Dendritic cell treated with granulocyte-macrophage colony-stimulating factor and Interleukin-4, amounts not matched to agents 40 ng/mL and 50 ng/mL, for 4 days (primary cell): ENCODE measurements around the gene SAYSD1.

Experiments used
- H3K27ac Mint-ChIP-seq: one replicate; pipeline ENCODE4 v1.8.0; 2022; ENCODE audit warnings: mild to moderate bottlenecking, mixed read lengths
- H3K27me3 Mint-ChIP-seq: one replicate; pipeline ENCODE4 v1.8.0; 2022; ENCODE audit warnings: mild to moderate bottlenecking, mixed read lengths
- H3K36me3 Mint-ChIP-seq: one replicate; pipeline ENCODE4 v1.8.0; 2022; ENCODE audit warnings: low read depth, mixed read lengths
- H3K4me1 Mint-ChIP-seq: one replicate; pipeline ENCODE4 v1.8.0; 2022; ENCODE audit warnings: low read depth, mixed read lengths
- H3K4me3 Mint-ChIP-seq: one replicate; pipeline ENCODE4 v1.8.0; 2022; ENCODE audit warnings: mild to moderate bottlenecking, moderate library complexity, mixed read lengths
- H3K9me3 Mint-ChIP-seq: one replicate; pipeline ENCODE4 v1.8.0; 2022; ENCODE audit warnings: mixed read lengths
- intact Hi-C: fragments of 100-400 bp; cut with micrococcal nuclease; formaldehyde crosslinking; loops from one replicate; pipeline ENCODE4 v1.15.0; 2022

Gene SAYSD1

GRCh38 chr6:39062014-39062740 lies 52.8 kb downstream of the SAYSD1 start:
- Mint-ChIP-seq H3K9me3 (no peaks in the 10 kb centered on the region), H3K27ac (no peak overlapping the region), H3K4me3 (no peak overlapping the region), H3K4me1 (no peaks in the 10 kb centered on the region), H3K27me3 (peaks cover 15% of the 10 kb centered on the region), H3K36me3 (no peaks in the 10 kb centered on the region)
- intact Hi-C loops: no loop called here

DNA sequence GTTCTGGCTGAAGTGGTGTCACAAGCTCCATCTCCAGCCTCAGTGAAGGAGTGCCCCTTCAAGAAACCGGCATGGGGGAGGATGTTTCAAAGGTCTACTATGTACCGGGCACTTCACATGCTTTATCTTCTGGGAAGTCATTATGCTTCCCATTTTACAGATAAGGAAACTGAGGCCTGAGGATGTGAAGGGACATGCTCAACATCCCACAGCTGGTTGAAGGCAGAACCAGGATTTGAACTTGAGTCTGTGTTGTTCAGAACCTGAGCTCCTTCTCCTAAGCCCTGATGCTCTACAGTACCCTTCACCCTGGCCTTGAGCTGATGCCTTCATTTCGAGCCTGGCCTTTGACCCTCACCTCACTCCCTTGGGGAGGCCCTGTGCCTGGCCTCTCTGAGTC lies 53.4 kb downstream of the SAYSD1 start:
- intact Hi-C loops: no loop called here
- no peaks in the 10 kb centered on the region for H3K36me3 Mint-ChIP-seq
- H3K4me1 Mint-ChIP-seq: no peaks in the 10 kb centered on the region
- no peak overlapping the region for H3K27ac Mint-ChIP-seq
- peaks cover 16% of the 10 kb centered on the region for H3K27me3 Mint-ChIP-seq
- no peaks in the 10 kb centered on the region for H3K9me3 Mint-ChIP-seq
- H3K4me3 Mint-ChIP-seq: no peak overlapping the region

- Mint-ChIP-seq H3K4me1 (no peaks in the 10 kb centered on the region), H3K27ac (no peak overlapping the region), H3K9me3 (no peaks in the 10 kb centered on the region), H3K36me3 (no peaks in the 10 kb centered on the region), H3K4me3 (no peak overlapping the region), H3K27me3 (peaks cover 17% of the 10 kb centered on the region)
- intact Hi-C loops: no loop called here
Measured at GRCh38 chr6:39061182-39061581, 53.8 kb downstream of the SAYSD1 start.

DNA sequence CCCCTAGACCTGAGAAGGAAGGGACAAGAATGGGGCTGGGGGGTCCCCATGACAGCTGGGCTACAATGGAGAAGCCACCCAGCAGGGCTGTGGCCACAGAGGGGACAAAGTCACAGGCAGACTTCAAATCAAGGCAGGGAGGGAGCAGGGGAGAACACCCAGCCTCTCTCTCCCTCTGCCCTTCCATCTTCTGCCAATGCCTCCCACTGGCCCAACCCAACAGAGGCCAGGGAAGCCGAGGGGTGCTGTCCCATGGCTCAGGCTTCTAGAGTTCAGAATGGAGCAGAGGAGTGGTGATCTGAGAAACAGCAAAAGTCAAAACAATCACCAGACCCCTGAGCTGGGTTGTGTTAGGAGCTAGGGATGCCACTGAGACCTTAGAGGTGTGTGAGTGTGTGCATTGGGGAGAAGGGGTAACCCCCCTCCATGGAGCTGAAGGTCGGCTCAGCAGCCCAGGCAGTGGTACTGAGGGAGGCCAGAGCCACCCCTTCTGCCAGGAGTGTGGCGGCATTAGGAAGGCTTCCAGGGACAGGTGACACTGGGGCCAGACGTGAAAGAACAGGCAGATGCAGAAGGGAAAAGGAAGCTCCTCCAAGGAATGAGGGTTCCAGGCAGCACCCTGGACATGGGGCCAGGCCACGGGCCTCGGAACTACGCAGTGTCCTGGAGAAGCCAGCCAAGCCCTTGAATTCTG lies 54.4 kb downstream of the SAYSD1 start:
- Mint-ChIP-seq H3K27ac (no peak overlapping the region), H3K27me3 (peaks cover 17% of the 10 kb centered on the region), H3K9me3 (no peaks in the 10 kb centered on the region), H3K4me1 (no peaks in the 10 kb centered on the region), H3K36me3 (no peaks in the 10 kb centered on the region), H3K4me3 (no peak overlapping the region)
- intact Hi-C loops: no loop called here

DNA sequence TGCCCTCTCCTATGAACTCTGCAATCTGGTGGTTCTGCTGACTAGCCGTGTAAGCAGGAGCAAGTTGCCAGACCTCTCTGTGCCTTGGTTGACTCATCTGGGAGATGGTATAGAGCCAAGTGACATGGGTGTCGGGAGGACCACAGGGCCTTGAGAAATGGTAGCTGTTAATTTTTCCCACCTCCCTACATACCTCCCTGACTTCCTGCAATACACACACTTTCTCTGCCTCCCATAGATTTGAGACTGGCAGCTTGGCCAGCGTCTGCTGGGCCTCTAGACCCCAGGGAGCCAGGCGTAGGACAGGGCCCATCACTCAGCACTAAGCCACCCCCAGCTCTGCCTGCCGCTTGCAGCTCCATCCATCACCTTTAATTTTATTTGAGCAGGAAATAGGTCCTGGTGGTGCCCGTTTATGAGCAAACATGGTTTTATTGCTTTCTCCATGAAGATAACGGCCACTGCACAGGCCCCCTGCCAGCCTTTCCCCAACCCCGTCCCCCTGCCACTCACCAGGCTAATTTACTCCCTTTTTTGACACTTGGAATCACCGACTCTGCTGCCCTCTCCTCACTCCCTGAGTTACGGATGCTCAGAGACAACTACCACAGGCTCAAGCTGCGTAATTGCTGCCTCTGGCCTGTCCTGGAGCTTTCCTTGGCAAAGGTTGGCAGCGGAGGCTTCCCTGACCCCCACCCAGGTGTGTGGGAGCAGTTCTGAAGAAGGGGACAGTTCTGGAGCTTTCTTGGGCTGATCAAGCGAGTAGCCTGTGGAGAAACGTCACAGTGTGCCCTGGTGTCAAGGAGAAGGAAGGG lies 55.3 kb downstream of the SAYSD1 start:
- H3K36me3 Mint-ChIP-seq: no peaks in the 10 kb centered on the region
- no peaks in the 10 kb centered on the region for H3K9me3 Mint-ChIP-seq
- H3K4me1 Mint-ChIP-seq: no peaks in the 10 kb centered on the region
- no peak overlapping the region for H3K4me3 Mint-ChIP-seq
- H3K27ac Mint-ChIP-seq: no peak overlapping the region
- H3K27me3 Mint-ChIP-seq: peaks cover 17% of the 10 kb centered on the region
- intact Hi-C loops: no loop called here

- intact Hi-C loops: no loop called here
- Mint-ChIP-seq H3K27ac (no peak overlapping the region), H3K36me3 (no peaks in the 10 kb centered on the region), H3K4me1 (peaks cover 11% of the 10 kb centered on the region), H3K4me3 (no peak overlapping the region), H3K9me3 (no peaks in the 10 kb centered on the region), H3K27me3 (peaks cover 16% of the 10 kb centered on the region)
Measured at GRCh38 chr6:39058471-39059147, 56.4 kb downstream of the SAYSD1 start.

GRCh38 chr6:39057251-39058155 lies 57.5 kb downstream of the SAYSD1 start:
- H3K9me3 Mint-ChIP-seq: no peaks in the 10 kb centered on the region
- no peaks in the 10 kb centered on the region for H3K36me3 Mint-ChIP-seq
- peaks cover 22% of the 10 kb centered on the region for H3K4me1 Mint-ChIP-seq
- H3K27ac Mint-ChIP-seq: no peak overlapping the region
- H3K4me3 Mint-ChIP-seq: no peak overlapping the region
- H3K27me3 Mint-ChIP-seq: peaks cover 18% of the 10 kb centered on the region
- intact Hi-C loops: no loop called here

DNA sequence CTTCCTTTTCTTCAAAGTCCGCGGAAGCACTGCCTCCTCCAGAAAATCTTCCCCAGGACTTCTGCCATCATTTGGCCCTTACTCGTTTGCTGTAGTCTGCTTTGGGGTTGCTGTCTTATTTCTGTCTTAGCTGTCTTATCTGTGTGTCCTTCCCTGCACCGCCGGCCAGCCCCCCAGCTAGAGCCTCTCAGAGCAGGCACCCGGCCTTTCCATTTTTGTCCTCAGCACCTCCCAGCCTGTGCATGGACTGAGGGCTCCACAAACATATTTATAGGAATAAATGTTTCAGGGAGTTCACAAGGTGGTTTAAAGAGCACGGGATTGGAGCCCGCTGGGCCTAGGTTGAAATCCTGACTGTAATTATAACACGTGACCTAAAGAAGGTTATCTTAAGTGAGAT lies 58.3 kb downstream of the SAYSD1 start:
- Mint-ChIP-seq H3K27me3 (peaks cover 22% of the 10 kb centered on the region), H3K36me3 (no peaks in the 10 kb centered on the region), H3K9me3 (no peaks in the 10 kb centered on the region), H3K4me1 (peaks cover 26% of the 10 kb centered on the region), H3K27ac (peak overlapping the region; percentile 30), H3K4me3 (no peak overlapping the region)
- intact Hi-C loops: no loop called here

DNA sequence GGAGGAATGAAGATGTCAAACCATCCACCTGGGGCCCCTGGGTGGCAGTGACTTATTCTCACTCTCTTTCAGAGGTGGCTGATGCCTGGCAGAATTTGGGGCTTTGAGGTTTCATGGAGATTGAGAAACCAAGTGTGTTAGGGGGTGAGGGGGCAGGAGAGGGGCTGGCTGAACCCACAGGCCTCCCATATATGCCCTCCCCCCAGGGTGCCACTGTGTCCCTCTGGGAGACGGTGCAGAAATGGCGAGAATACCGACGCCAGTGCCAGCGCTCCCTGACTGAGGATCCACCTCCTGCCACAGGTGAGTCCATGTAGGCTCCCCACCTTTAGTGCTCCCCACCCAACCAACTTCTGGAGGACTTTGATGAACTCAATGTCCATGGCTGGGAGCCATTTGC lies 58.8 kb downstream of the SAYSD1 start:
- intact Hi-C loops: no loop called here
- Mint-ChIP-seq H3K27ac (peak overlapping the region; percentile 30), H3K27me3 (peaks cover 26% of the 10 kb centered on the region), H3K4me3 (no peak overlapping the region), H3K9me3 (no peaks in the 10 kb centered on the region), H3K36me3 (no peaks in the 10 kb centered on the region), H3K4me1 (peaks cover 31% of the 10 kb centered on the region)

GRCh38 chr6:39055661-39056060 lies 59.3 kb downstream of the SAYSD1 start:
- Mint-ChIP-seq H3K27ac (no peak overlapping the region), H3K9me3 (no peaks in the 10 kb centered on the region), H3K27me3 (peaks cover 28% of the 10 kb centered on the region), H3K36me3 (no peaks in the 10 kb centered on the region), H3K4me3 (no peak overlapping the region), H3K4me1 (peaks cover 34% of the 10 kb centered on the region)
- intact Hi-C loops: no loop called here

GRCh38 chr6:39054577-39055142 lies 60.3 kb downstream of the SAYSD1 start:
- Mint-ChIP-seq H3K4me1 (peaks cover 34% of the 10 kb centered on the region), H3K36me3 (no peaks in the 10 kb centered on the region), H3K4me3 (no peak overlapping the region), H3K9me3 (no peaks in the 10 kb centered on the region), H3K27me3 (peaks cover 30% of the 10 kb centered on the region), H3K27ac (peak overlapping the region; percentile 65)
- intact Hi-C loops: no loop called here
